GM21423 (cell line): Measurements from ENCODE around the gene PRELID1.
"Not testable (repeated sequence)": the region's sequence is repeated elsewhere in the genome, so short reads cannot be mapped to it uniquely, and the experiment has no call there.

Experiments used
- ATAC-seq: cut with Tn5 transposase; IDR thresholded peaks from one replicate; pipeline ENCODE4 v1.9.1; 2021; ENCODE audit warnings: mild to moderate bottlenecking, moderate library complexity; ENCODE audit not compliant: unreplicated experiment

PRELID1 gene

DNA sequence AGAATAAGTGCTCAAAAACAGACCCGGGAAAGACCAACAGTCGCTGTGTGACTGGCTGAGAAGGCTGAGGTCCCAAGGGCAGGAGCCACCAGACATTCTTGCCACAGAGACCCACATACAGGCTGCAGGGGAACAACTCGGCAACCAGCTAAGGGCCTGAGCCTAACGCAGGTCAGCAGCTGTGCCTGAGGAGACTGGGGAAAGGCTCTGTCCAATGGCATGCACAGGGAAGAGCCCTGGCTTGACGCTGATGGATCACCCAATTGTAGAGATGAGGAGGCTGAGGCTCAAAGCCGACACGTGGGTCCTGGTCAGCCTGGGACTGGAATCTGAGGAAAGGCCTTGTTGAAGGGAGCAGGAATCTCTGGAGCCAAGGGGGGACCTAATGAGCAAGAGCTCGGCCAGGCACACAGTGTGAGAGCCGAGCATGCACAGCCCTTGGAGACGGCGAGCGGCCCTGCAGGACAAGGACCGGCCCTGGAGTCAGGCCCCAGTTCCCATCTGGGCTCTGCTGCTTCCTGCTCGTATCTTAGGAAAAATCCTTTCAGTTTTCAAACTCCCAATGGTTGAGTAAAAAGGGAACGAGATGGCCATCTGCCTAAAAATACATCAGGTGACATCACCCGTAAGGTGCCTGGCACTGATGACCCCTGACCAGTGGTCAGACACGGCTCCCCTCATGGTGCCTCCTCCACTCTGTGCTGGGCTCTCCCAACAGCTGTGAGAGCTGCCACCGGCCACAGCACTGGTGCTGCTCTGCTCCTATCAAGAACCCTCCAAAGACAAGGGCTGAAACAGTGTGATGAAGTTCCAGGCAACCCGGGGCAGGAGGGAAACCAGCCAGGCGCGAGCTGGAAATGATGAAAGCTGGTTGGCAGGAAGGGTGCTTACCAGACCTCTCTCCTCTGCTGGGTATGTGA, 31.4 kb downstream of the PRELID1 start:
- ATAC-seq = no peak

DNA sequence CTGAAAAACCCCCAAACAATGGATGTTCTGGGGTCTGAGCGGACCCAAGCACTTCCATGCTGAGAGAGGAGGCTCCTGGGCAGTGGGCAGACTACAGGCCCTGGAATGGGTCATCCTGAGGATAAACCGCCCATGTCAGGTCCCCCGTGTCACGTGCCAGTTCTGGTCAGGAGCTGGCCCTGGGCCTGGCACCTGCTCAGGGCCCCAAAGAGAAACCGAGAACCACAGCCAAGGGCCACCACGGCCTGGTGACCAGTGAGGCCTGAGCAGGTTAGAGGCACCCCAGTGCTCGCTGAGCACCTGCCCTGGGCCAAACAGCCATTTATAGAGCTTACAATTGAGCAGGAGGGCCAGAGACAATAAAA, 32.1 kb downstream of the PRELID1 start:
- no peak for ATAC-seq

DNA sequence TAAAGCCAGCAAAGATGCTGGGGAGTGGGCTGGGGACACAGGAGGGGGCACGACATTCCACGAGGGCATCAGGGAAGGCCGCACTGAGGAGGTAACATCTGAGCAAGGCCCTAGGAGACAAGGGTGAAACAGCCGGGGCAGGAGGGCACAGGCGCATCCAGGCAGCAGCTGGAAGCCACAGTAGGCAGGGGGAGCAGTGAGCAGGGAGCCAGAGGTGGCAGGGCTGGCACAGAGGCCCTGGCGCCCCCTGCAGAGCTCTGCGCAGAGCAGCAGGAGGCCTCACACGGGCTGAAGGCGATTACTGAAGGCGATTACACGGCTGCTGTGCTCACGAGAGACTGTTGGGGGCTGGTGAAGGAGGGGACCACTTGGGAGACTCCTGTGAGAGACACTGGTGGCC, 32.5 kb downstream of the PRELID1 start:
- no peak for ATAC-seq

DNA sequence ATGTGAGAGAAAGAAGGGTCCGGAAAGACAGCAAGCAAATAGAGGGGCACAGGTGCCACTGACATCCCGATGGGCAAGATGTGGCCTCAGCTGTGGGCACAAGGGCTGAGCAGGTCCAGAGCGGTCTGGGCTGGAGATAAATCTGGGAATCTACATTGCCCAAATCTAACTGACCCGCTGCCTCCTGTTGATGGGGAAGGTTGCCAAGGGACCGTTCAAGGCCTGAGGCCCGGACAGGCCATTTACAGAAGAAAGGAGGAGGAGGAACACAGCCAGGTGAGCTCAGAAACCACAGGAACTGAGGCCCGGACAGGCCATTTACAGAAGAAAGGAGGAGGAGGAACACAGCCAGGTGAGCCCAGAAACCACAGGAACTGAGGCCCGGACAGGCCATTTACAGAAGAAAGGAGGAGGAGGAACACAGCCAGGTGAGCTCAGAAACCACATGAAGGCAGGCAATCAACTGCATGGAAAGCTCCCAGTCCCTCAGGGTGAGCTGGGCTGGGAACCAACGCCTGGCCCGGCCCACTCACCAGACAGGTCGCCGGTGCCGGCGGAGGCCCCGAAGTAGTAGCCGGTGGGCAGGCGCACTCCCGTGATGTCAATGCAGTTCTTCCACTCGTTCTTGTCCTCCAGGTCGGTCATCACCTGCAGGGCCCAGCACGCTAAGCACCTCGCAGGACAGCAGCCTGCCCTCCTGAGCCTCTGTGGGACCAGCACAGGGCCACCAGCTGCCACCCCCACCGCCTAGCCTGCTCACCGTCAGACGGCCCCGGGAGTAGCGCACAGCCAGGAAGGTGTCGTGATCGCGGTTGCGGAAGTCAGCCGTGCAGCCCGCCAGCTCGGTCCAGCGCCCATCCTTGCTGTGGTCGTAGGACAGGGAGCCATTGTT, 33.2 kb downstream of the PRELID1 start:
- ATAC-seq = no peak

- ATAC-seq = no peak
Observed at GRCh38 chr5:177338251-177339106, 34.9 kb downstream of the PRELID1 start.

DNA sequence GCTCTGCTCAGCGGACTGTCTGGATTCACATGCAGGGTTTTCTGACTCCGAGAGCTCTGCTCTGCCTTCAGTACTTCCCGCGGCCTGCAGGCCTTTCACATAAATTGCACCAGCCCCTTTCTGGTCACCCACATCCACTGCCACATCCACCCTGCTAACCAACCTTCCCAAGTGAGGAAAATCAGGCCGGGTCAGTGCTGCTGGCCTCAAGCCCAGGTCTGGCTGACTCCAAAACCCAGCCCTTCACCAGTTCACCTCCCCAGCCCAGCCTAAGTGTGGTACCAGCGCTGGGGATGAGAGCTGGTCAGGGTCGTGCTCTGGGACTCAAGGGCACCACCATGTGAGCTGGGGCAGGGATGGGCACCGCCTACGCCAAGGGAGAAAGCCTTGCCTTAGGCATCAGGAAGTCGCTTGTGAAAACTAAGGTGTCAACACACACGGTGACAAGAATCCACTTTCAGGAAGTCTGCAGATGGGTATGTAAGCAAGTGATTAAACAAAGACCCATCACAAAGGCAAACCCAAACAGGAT, 35.6 kb downstream of the PRELID1 start:
- ATAC-seq = no peak

DNA sequence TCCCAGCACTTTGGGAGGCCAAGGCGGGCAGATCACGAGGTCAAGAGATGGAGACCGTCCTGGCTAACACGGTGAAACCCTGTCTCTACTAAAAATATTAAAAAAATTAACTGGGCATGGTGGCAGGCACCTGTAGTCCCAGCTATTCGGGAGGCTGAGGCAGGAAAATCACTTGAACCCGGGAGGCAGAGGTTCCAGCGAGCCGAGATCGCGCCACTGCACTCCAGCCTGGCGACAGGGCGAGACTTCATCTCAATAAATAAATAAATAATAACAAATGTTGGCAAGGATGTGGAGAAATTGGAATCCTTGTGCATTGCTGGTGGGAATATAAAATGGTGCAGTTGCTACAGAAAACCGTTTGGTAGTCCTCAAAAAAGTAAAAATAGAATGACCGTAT, 39.4 kb downstream of the PRELID1 start:
- not testable (repeated sequence) for ATAC-seq

DNA sequence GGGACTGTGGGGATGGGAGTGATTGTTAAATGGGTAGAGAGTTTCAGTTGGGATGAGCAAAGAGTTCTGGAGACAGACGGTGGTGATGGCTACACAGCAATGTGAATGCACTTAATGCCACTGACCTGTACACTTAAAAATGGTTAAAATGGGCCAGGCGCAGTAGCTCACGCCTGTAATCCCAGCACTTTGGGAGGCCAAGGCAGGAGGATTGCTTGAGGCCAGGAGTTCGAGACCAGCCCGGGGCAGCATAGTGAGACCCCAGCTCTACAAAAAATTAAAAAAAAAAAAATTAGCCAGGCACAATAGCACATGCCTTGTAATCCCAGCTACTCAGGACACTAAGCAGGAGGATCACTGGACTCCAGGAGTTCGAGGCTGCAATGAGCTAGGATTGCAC, 40.2 kb downstream of the PRELID1 start:
- no peak for ATAC-seq

- no peak for ATAC-seq
Observed at GRCh38 chr5:177344891-177345290, 41.3 kb downstream of the PRELID1 start.

GRCh38 chr5:177346820-177347219, 43.2 kb downstream of the PRELID1 start:
- no peak for ATAC-seq

GRCh38 chr5:177347699-177348098, 44.1 kb downstream of the PRELID1 start:
- no peak for ATAC-seq

- no peak for ATAC-seq
Observed at GRCh38 chr5:177349362-177349647, 45.7 kb downstream of the PRELID1 start.

- no peak for ATAC-seq
Observed at GRCh38 chr5:177349762-177350161, 46.2 kb downstream of the PRELID1 start.

DNA sequence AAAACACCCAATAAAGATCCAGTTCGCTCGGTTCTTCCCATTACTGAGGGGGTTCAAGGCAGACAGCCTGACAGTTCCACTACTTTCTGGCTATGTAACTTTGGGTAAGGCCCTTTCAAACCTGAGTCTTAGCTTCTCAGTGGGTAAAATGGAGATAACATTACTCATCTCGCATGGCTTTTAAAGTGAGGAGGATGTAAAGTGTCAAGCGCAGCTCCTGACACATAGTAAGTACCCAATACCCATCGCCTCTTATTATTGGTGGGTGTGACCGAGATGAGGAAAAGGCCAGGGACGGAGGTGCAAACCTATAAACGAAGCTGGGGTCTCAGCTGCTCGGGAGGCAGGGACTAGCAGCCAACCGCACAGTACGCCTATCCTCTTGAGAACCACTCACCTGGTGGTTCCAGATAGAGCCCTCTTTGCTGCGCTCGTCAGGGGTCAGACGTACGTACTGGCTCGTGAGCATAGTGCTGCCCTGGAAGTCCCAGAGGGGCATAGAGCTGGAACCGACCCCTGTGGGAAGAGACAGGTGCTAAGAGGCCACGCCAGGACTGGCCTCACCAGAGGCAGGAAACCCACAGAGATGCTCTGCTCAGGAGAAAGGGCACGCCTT, 47.3 kb downstream of the PRELID1 start:
- no peak for ATAC-seq

GRCh38 chr5:177351392-177352329, 48.1 kb downstream of the PRELID1 start, which contains the start of gene LMAN2:
TSS of gene LMAN2 (minus strand) at chr5:177351668. CDS start at chr5:177351647, 21 bp downstream.
- peak; percentile 96 for ATAC-seq

GRCh38 chr5:177353093-177353492, 49.5 kb downstream of the PRELID1 start:
- no peak for ATAC-seq

GRCh38 chr5:177354256-177354655, 50.7 kb downstream of the PRELID1 start:
- ATAC-seq = no peak

DNA sequence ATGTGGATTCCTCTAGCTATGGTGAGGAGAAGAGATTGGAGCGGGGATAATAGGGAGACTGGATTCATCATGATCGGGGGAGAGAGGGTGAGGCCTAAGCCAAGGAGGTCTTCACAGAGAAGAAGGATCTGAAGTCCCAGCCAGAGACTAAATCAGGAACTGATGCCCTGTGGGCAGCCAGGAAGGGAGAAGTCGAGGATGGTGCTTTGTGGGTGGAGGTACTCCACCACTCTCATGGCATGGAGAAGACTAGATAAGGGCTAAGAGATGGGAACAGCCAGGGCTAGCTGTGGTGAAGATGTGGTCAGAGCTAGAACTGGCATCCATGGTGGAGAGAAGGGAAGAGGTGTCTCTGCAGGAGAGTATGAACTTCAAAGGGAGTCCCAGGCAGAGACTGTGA, 51.1 kb downstream of the PRELID1 start:
- no peak for ATAC-seq

DNA sequence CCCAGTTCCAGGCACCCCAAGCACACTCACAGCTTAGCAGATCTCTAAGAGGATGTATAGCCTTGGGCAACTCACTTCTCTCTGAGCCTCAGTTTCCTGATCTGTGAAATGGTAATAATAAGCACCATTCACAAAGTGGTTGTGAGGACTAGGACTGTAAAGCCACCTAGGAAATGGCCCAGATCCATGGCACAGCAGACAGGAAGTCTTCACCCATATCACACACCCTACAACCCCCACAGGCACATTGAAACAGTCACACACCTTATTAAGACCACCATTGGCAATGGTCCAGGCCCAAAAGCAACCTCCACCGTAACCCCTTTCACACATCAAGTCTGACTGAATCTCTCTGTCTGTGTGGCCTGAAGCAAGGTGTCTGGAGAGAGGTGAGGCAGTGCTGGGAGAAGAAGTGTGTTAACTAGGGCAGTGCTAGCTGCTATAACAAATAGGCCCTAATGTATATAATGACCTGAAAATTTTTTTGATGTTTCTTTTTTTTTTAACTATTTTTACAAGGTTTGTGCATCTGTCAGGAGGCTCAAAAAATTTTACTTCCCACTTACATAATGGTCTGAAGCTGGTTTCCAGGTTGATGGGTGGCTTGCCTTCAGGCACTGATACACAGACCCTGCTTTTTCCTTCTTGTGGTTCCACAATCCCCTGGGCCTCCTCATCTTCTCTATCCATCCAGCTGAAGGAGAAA, 51.7 kb downstream of the PRELID1 start:
- no peak for ATAC-seq
